Measurements from ENCODE around the gene SH3GL3. TPM values are rescaled to one million over a fixed set of nuclear protein-coding genes. Genes with fewer than 3 reads are reported as not detected.

Gene SH3GL3
- total and polyA plus RNA-seq, 2 of the 8 experiments (the other 6 are each of a cell fraction or from before 2014, with no cell fraction given): 14.1 to 19.1 TPM

DNA sequence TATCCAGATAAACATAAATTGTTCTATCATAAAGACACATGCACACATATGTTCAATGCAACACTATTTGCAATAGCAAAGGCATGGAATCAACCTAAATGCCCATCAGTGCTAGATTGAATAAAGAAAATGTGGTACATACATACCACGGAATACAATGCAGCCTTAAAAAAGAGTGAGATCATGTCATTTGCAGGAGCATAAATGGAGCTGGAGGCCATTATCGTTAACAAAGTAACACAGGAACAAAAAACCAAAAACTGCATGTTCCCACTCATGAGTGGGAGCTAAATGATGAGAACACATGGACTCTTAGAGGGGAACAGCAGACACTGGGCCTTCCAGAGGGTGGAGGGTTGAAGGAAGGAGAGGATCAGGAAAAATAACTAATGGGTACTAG, 79.2 kb downstream of the SH3GL3 start:
- H3K79me2 ChIP-seq (ENCODE audit: control insufficient read depth in 1 of 2, insufficient read depth in 2 of 2, low read length in 2 of 2): peaks cover 0 to 8% of the 10 kb centered on the region in 2 experiments; a peak in 2 of 4 replicates
- H3K4me3 ChIP-seq (ENCODE audit: extremely low read depth in 1 of 4, insufficient read depth in 2 of 4, low read depth in 3 of 4, low read length in 4 of 4): no peak overlapping the region
- no peak overlapping the region for H2AK5ac ChIP-seq (ENCODE audit: low read depth, low read length)
- no peak overlapping the region for H3K18ac ChIP-seq (ENCODE audit: extremely low read depth, low read length)
- ChIA-PET POLR2A (ENCODE audit: partially characterized antibody) (no interaction called here), CTCF (ENCODE audit: partially characterized antibody) (interaction anchor here (1.3 kb wide), 1 partner anchor 12 kb away, joined by 3 read pairs; no protein-coding TSS in a partner anchor)
- H3K23ac ChIP-seq (ENCODE audit: insufficient read length): no peak overlapping the region
- H3K27ac ChIP-seq (ENCODE audit: low read depth, low read length): no peak overlapping the region
- H2BK12ac ChIP-seq (ENCODE audit: low read depth, low read length): no peak overlapping the region
- FAIRE-seq (no peak), DNase-seq (ENCODE audit: low read depth in 1 of 2, low spot score in 2 of 2) (no peak)
- H2BK15ac ChIP-seq (ENCODE audit: low read length): no peak overlapping the region
- H3K4me1 ChIP-seq (replicated peaks in 1 of 4; ENCODE audit: control insufficient read depth in 3 of 4, insufficient read depth in 4 of 4, low read length in 3 of 4): no peaks in the 10 kb centered on the region
- no peak overlapping the region for H3K4ac ChIP-seq (replicated peaks; ENCODE audit: insufficient read length, low read depth, low read length)
- H4K8ac ChIP-seq (ENCODE audit: extremely low read depth, insufficient read depth, low read length): no peak overlapping the region
- H2BK5ac ChIP-seq (ENCODE audit: low read depth, low read length): no peak overlapping the region
- no peaks in the 10 kb centered on the region for H3K27me3 ChIP-seq (replicated peaks in 1 of 4; ENCODE audit: control insufficient read depth in 3 of 4, extremely low read depth in 1 of 4, insufficient read depth in 3 of 4, low read length in 3 of 4)
- H3K23me2 ChIP-seq (ENCODE audit: low read depth, low read length): no peaks in the 10 kb centered on the region; the same call in 1 of the 2 replicates
- no peak overlapping the region for H3K56ac ChIP-seq (replicated peaks; ENCODE audit: insufficient read length, low read depth, low read length)
- H4K20me1 ChIP-seq (replicated peaks in 1 of 2; ENCODE audit: control insufficient read depth in 1 of 2, insufficient read depth in 2 of 2, low read length in 2 of 2): peaks cover 0 to 4% of the 10 kb centered on the region in 2 experiments
- WGBS, 2 experiments (ENCODE audit: extremely low coverage in 1 of 2, insufficient coverage in 1 of 2, insufficient read length in 1 of 2, insufficient replicate concordance in 2 of 2, low coverage in 1 of 2, low lambda C conversion rate in 2 of 2, missing lambda C conversion rate in 1 of 2): 90% methylated on average over 2 of the region's 2 CpGs; no CpG with 5 or more reads in 1 of the 2 experiments
- no peak overlapping the region for H3K4me2 ChIP-seq (ENCODE audit: insufficient read depth in 1 of 2, low read depth in 2 of 2, low read length in 2 of 2)
- no peaks in the 10 kb centered on the region; a peak in 1 of 8 replicates for H3K36me3 ChIP-seq (ENCODE audit: control insufficient read depth in 2 of 4, insufficient read depth in 4 of 4, low read length in 3 of 4)
- H2BK20ac ChIP-seq (ENCODE audit: low read length): no peak overlapping the region
- H2BK120ac ChIP-seq (replicated peaks; ENCODE audit: low read depth, low read length): no peak overlapping the region
- no peak overlapping the region for H3K14ac ChIP-seq (ENCODE audit: insufficient read length)
- no peak overlapping the region for H4K91ac ChIP-seq (replicated peaks; ENCODE audit: insufficient read length, low read length)
- no peaks in the 10 kb centered on the region for H3K79me1 ChIP-seq (ENCODE audit: low read depth, low read length)
- H3K9ac ChIP-seq (replicated peaks in 1 of 4; ENCODE audit: extremely low read depth in 1 of 4, low read depth in 3 of 4, low read length in 3 of 4): no peak overlapping the region
- 0 out of 4 replicates have a peak, but pooled peaks cover 0 to 12% of the 10 kb centered on the region in 2 experiments for H3K9me3 ChIP-seq (ENCODE audit: insufficient read depth in 2 of 2, low read depth in 1 of 2, low read length in 1 of 2)
- H2AFZ ChIP-seq (ENCODE audit: low read length): no peak overlapping the region
- H4K5ac ChIP-seq (ENCODE audit: insufficient read length, low read depth, low read length): no peak overlapping the region
- TF ChIP-seq POLR2AphosphoS5 (IDR thresholded peaks at IDR 0.05; ENCODE audit: low read depth, low read length): no peak
- no peak for TF ChIP-seq SP1 (IDR thresholded peaks at IDR 0.05; ENCODE audit: low read depth, low read length)
- no peak for TF ChIP-seq EP300 (IDR thresholded peaks at IDR 0.05; ENCODE audit: borderline replicate concordance in 1 of 2, low read depth in 2 of 2, low read length in 2 of 2)
- no peak for TF ChIP-seq NRF1 (IDR thresholded peaks at IDR 0.05; ENCODE audit: low read depth, low read length)

Data from H1 (cell line).